ENCODE measurements around the gene MBD6. TPM values are rescaled to one million over a fixed set of nuclear protein-coding genes. Genes with fewer than 3 reads are reported as not detected.
"Not testable (repeated sequence)": the region's sequence is repeated elsewhere in the genome, so short reads cannot be mapped to it uniquely, and the experiment has no call there.

The MBD6 gene
- total RNA-seq, 3 donors from 2014 or later: 116 to 137 (median 120) TPM

GRCh38 chr12:57490126-57490525 is 32.5 kb upstream of the MBD6 start:
- DNase-seq (peak in 1 of 3 donors; percentile 16), ATAC-seq (no peak)
- peaks cover 10% of the 10 kb centered on the region for H3K4me1 ChIP-seq (ENCODE audit: low read depth)
- no peak overlapping the region for H3K4me3 ChIP-seq
- intact Hi-C loops (cut with DNase I, micrococcal nuclease): no loop called here
- H3K36me3 ChIP-seq (ENCODE audit: low read depth): peaks cover 3% of the 10 kb centered on the region
- no peak for TF ChIP-seq CTCF (IDR thresholded peaks at IDR 0.05)
- H3K9me3 ChIP-seq: no peaks in the 10 kb centered on the region

GRCh38 chr12:57491393-57492280 is 31.0 kb upstream of the MBD6 start:
- intact Hi-C loops (cut with DNase I, micrococcal nuclease): no loop called here
- Histone ChIP-seq H3K9me3 (no peaks in the 10 kb centered on the region), H3K4me3 (no peak overlapping the region), H3K36me3 (ENCODE audit: low read depth) (peaks cover 3% of the 10 kb centered on the region), H3K4me1 (ENCODE audit: low read depth) (peaks cover 10% of the 10 kb centered on the region)
- no peak for TF ChIP-seq CTCF (IDR thresholded peaks at IDR 0.05)
- DNase-seq: no peak
- no peak for ATAC-seq

GRCh38 chr12:57495051-57495701 is 27.4 kb upstream of the MBD6 start:
- ATAC-seq; H3K4me3 ChIP-seq; H3K4me1 ChIP-seq (ENCODE audit: low read depth); H3K36me3 ChIP-seq (ENCODE audit: low read depth); H3K9me3 ChIP-seq; DNase-seq; intact Hi-C loops (cut with DNase I, micrococcal nuclease): not testable (repeated sequence)

GRCh38 chr12:57496822-57497221 is 25.8 kb upstream of the MBD6 start:
- Histone ChIP-seq H3K36me3 (ENCODE audit: low read depth) (no peaks in the 10 kb centered on the region), H3K4me1 (ENCODE audit: low read depth) (no peaks in the 10 kb centered on the region), H3K4me3 (no peak overlapping the region), H3K9me3 (no peaks in the 10 kb centered on the region)
- ATAC-seq (no peak), DNase-seq (no peak)
- intact Hi-C loops (cut with DNase I, micrococcal nuclease): no loop called here
- TF ChIP-seq CTCF (IDR thresholded peaks at IDR 0.05): no peak

GRCh38 chr12:57497223-57498131 is 25.1 kb upstream of the MBD6 start:
- DNase-seq: no peak
- no peak for TF ChIP-seq CTCF (IDR thresholded peaks at IDR 0.05)
- Histone ChIP-seq H3K36me3 (ENCODE audit: low read depth) (no peaks in the 10 kb centered on the region), H3K4me1 (ENCODE audit: low read depth) (no peaks in the 10 kb centered on the region), H3K9me3 (no peaks in the 10 kb centered on the region), H3K4me3 (no peak overlapping the region)
- intact Hi-C loops (cut with DNase I, micrococcal nuclease): no loop called here
- ATAC-seq: no peak
